ENCODE measurements around the gene SPRYD4.
"Not testable (repeated sequence)": the region's sequence is repeated elsewhere in the genome, so short reads cannot be mapped to it uniquely, and the experiment has no call there.

The SPRYD4 gene

DNA sequence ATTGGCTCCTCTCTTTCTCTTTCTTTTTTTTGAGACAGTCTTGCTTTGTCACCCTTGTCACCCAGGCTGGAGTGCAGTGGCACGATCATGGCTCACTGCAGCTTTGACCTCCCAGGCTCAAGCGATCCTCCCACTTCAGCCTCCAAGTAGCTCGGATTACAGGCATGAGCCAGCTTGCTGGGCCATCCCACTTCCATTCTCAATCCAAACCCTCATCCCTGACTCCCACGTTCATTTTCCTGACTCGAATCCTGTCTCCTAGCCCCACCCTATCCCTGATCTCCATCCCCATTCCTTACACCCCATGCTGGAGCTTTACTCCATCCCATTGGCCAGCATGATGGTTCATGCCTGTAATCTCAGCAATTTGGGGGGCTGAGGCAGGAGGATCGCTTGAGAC is 7.8 kb downstream of the SPRYD4 start:
- FAIRE-seq, result no peak
- DNase-seq (ENCODE audit: insufficient read length, low spot score), result no peak

- DNase-seq (ENCODE audit: insufficient read length, low spot score) (no peak), FAIRE-seq (no peak)
These were observed 8.6 kb downstream of the SPRYD4 start for GRCh38 chr12:56476972-56477432.

DNA sequence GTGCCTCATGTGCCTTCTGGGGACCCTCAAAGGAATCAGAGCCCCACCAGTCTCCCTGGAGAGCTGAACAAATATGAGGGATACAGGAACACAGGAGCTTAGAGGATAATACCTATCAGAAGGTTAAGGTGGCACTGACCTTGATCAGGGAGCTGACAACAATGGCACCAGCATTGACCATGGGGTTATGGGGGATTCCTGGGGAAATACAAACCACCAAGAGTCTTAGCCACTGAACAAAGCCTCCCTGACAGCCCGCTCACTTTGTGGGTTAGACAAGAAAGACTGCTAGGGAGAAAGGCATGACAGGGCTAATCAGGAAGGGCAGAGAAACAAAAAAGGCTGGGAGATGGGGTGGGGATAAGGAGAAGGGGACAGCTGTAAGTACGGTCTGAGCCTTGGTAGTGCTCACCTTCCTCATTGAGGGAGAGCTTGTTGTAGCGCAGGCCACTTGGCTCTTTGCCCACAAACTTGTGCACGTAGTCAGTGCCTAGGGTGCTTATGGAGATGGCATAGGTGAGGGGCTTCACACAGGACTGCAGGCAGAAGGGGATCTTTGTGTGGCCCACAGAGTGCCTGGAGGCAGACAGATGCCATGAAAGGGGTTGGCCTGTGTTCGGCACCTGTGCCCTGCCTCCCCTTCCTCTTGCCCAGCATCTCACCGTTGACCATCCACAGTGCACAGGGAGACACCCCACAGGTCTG is 9.3 kb downstream of the SPRYD4 start:
- DNase-seq (ENCODE audit: insufficient read length, low spot score) (no peak), FAIRE-seq (no peak)

DNA sequence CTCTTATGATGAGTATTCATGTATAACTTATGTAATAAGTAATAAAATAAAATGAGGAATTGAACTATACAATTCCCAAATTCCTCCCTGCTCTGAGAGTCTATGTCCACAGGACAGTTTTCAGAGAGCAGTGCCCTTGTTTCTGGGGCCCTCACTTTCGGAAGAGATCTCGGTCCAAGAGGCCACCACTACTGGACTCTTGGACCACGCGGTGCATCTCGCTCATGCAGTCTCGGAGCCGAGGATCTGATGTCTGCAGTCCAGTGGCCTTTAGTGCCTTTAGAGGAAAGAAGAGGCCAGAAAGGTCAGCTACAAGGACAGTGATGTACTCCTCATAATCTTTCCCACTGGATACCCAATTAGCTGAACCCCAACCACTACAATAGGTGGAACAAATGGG is 11.2 kb downstream of the SPRYD4 start:
- no peak for DNase-seq (ENCODE audit: insufficient read length, low spot score)
- no peak for FAIRE-seq

DNA sequence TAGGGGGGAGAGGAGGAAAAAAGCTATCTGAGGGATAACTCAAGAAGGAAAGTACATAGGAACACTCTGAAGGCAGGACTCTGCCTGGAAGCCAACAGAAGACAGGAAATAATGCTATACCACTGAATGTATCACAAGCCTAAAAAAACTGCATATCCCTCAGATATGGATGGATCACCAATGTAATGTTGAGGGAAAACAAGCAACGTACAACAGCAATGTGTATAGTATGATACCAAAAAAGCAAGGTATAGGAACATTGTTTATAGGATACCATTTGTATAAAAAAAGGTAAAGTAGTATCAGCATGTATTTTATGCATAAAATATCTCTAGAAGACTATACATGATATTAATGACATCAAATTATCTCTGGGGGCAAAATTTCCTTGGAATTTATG is 16.2 kb downstream of the SPRYD4 start:
- DNase-seq (ENCODE audit: insufficient read length, low spot score) (no peak), FAIRE-seq (no peak)

DNA sequence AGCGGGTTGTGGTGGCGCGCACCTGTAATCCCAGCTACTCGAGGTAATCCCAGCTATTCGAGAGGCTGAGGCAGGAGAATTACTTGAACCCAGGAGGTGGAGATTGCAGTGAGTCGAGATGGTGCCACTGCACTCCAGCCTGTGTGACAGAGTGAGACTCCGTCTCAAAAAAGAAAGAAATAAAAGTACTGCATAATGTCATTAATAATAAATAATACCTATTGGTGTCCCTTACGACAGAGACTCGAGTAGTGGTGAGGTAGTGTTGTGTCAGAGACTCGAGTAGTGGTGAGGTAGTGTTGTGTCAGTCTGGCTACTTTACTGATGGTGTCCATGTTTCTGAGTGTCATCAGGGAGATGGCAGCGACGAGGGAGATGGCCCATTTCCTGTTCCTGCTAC is 18.3 kb downstream of the SPRYD4 start:
- no peak for FAIRE-seq
- no peak for DNase-seq (ENCODE audit: insufficient read length, low spot score)

GRCh38 chr12:56487448-56488040 is 19.2 kb downstream of the SPRYD4 start:
- DNase-seq (ENCODE audit: insufficient read length, low spot score) (no peak), FAIRE-seq (no peak)

- DNase-seq (ENCODE audit: insufficient read length, low spot score) (peak; percentile 65), FAIRE-seq (no peak)
These were observed 19.9 kb downstream of the SPRYD4 start, which contains the start of gene GLS2 for GRCh38 chr12:56488041-56488955. Gene GLS2, minus strand, starts transcription at chr12:56488161. Its CDS starts 43 bp downstream, at chr12:56488118.

DNA sequence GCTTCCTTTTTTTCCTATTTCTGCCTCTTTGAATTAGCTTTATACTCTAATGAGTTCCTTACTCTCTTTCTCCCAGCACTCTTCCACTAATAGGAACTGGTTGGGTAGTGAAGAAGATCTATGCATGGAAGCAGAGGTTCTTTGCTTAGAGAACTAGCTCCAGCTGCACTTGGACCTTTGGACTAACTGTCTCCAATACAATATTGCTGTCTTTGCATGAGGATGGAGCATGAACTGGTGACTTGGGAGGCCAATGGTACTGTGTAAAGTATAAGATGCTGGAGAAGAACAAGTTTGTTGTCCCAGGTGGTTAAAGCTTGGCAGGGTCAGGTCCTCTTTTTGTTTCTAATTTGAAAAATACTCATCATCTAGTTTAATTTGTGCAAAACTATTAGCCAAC is 22.0 kb downstream of the SPRYD4 start:
- FAIRE-seq, result no peak
- no peak for DNase-seq (ENCODE audit: insufficient read length, low spot score)

DNA sequence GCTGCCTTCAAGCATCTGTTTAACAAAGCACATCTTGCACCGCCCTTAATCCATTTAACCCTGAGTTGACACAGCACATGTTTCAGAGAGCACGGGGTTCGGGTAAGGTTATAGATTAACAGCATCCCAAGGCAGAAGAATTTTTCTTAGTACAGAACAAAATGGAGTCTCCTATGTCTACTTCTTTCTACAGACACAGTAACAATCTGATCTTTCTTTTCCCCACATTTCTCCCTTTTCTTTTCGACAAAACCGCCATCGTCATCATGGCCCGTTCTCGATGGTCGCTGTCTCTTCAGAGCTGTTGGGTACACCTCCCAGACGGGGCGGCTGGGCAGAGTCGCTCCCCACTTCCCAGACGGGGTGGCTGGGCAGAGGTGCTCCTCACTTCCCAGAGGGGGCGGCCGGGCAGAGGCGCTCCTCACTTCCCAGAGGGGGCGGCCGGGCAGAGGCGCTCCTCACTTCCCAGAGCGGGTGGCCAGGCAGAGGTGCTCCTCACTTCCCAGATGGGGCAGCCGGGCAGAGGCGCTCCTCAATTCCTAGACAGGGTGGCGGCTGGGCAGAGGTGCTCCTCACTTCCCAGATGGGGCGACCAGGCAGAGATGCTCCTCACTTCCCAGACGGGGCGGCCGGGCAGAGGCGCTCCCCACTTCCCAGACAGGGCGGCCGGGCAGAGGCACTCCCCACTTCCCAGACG is 25.2 kb downstream of the SPRYD4 start:
- not testable (repeated sequence) for FAIRE-seq; DNase-seq (ENCODE audit: insufficient read length, low spot score)

DNA sequence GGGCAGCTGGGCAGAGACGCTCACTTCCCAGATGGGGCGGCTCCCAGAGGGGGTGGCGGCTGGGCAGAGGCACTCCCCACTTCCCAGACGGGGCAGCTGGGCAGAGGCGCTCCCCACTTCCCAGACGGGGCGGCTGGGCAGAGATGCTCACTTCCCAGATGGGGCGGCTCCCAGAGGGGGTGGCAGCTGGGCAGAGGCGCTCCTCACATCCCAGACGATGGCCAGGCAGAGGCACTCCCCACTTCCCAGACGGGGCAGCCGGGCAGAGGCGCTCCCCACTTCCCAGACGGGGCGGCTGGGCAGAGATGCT is 25.7 kb downstream of the SPRYD4 start:
- not testable (repeated sequence) for FAIRE-seq; DNase-seq (ENCODE audit: insufficient read length, low spot score)

GRCh38 chr12:56494481-56494880 is 26.1 kb downstream of the SPRYD4 start:
- not testable (repeated sequence) for DNase-seq (ENCODE audit: insufficient read length, low spot score); FAIRE-seq

DNA sequence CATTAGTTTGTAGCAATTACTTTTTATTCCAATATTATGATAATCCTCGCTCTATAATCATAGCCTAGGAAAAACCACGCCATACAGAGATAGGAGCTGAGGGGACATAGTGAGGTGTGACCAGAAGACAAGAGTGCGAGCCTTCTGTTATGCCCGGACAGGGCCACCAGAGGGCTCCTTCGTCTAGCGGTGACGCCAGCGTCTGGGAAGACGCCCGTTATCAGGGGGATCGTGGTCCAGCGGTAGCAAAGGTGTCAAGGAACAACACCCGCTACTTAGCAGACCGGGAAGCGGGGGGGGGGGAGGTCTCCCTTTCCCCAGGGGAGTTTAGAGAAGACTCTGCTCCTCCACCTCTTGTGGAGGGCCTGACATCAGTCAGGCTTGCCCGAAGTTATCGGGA is 28.3 kb downstream of the SPRYD4 start:
- not testable (repeated sequence) for DNase-seq (ENCODE audit: insufficient read length, low spot score); FAIRE-seq

DNA sequence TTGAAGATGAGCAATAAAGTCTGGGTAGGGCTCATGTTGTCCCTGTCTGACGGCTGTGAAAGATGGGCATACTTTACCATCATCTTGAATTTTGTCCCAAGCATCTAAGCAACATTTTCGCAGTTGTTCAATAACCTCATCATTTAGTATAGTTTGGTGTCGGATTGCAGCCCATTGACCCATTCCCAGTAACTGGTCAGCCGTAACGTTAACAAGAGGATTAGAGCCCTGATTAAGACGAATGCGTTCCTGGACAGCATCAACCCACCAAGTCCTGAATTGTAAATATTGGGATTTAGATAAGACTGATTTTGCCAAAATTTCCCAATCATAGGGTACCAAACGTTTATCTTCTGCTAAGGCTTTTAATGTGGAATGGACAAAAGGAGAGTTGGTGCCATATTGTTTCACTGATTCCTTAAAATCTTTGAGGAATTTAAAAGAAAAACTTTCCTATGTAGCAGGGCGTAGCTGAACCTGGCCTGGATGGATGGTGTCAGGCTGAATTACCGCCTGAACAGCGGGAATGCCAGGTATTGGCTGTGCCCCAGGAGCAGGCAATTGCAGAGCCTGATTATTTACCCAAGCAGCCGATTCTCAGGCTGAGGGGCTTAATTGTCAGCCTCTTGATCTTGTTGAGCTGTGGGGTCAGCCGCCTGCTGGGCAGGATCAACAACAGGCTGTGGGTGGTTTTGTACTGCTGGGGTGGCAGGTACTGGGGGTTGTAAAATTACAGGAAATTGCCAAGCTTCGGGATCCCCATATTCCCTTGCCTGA is 29.9 kb downstream of the SPRYD4 start:
- not testable (repeated sequence) for DNase-seq (ENCODE audit: insufficient read length, low spot score); FAIRE-seq

- not testable (repeated sequence) for FAIRE-seq
These were observed 31.1 kb downstream of the SPRYD4 start for GRCh38 chr12:56499452-56499851.

GRCh38 chr12:56499879-56500278 is 31.5 kb downstream of the SPRYD4 start:
- DNase-seq (ENCODE audit: insufficient read length, low spot score); FAIRE-seq: not testable (repeated sequence)

More at GRCh38 chr12:56499452-56499851, 31.1 kb downstream of the SPRYD4 start:
- DNase-seq (ENCODE audit: insufficient read length, low spot score), result not testable (repeated sequence)

DNA sequence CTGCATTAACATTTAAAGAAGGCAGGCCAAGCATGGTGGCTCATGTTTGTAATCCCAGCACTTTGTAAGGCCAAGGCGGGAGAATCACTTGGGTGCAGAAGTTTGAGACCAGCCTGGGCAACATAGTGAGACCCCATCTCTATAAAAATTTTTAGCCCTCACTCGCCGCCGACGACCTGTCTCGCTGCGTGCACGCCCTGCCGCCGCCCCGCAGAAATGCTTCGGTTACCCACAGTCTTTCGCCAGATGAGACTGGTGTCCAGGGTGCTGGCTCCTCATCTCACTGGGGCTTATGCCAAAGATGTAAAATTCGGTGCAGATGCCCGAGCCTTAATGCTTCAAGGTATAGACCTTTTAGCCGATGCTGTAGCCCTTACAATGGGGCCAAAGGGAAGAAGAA is 42.4 kb downstream of the SPRYD4 start:
- DNase-seq (ENCODE audit: insufficient read length, low spot score) (no peak), FAIRE-seq (no peak)

DNA sequence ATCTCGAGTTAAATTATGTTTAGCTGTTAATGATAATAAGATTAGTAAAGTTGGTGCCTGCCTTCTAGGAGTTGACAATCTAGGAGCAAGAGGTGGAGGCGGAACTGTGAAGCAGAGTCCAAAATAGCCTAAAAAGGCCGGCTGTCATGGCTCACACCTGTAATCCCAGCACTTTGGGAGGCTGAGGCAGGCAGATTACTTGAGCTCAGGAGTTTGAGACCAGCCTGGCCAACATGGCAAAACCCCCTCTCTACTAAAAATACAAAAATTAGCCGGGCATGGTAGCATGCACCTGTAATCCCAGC is 45.6 kb downstream of the SPRYD4 start:
- FAIRE-seq; DNase-seq (ENCODE audit: insufficient read length, low spot score): not testable (repeated sequence)

- DNase-seq (ENCODE audit: insufficient read length, low spot score) (no peak), FAIRE-seq (no peak)
These were observed 49.5 kb downstream of the SPRYD4 start for GRCh38 chr12:56517854-56518253.

- FAIRE-seq, result no peak
- no peak for DNase-seq (ENCODE audit: insufficient read length, low spot score)
These were observed 50.2 kb downstream of the SPRYD4 start for GRCh38 chr12:56518570-56518969.
